ENCODE results near the gene OTOG. TPM values are rescaled to one million over a fixed set of nuclear protein-coding genes. Genes with fewer than 3 reads are reported as not detected.

Gene OTOG
- total RNA-seq, 1 donor from 2014 or later: not detected

DNA sequence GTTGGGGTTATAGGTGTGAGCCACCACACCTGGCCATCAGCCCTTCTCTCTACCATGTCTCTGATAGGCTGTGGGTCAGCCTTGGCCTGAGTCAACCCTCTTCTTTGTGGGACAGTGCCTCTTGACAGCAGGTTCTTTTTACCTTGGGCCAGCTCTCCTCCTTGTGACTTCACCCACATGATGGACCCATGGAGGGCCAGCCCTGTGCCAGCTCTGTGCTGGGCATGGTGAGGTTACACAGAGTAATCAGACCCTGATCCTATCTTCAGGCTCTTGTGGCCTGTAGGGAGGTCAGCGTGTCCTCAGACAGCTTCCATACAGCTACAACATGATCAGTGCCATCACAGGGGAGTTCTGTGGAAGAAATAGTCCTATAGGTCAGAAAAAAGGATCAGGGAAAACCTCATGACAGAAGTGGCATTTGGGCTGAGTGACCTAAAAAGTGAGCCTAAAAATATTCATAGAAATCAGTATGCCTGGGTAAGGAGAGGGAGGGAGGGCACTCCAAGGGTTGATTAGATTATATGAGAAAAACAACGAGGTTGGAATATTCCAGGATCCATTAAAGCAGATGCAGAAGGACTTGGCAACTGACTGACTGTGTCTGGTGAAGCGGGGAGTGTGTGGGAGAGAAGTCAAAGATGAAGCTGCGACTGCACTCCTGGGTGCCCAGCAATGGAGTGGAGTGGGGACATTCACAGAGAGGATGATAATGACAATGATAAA lies 17.1 kb downstream of the OTOG start:
- Mint-ChIP-seq H3K4me3 (no peak overlapping the region), H3K4me1 (no peaks in the 10 kb centered on the region), H3K27me3 (peaks cover 6% of the 10 kb centered on the region), H3K27ac (no peak overlapping the region), H3K36me3 (ENCODE audit: low read depth) (no peaks in the 10 kb centered on the region), H3K9me3 (no peaks in the 10 kb centered on the region)
- intact Hi-C loops (cut with micrococcal nuclease): no loop called here
- no peak for TF ChIP-seq CTCF (IDR thresholded peaks at IDR 0.05)
- ATAC-seq (ENCODE audit: low read depth) (no peak), DNase-seq (peak; percentile 3)
- POLR2A ChIA-PET: no interaction called here
- CTCF ChIA-PET: no interaction called here

DNA sequence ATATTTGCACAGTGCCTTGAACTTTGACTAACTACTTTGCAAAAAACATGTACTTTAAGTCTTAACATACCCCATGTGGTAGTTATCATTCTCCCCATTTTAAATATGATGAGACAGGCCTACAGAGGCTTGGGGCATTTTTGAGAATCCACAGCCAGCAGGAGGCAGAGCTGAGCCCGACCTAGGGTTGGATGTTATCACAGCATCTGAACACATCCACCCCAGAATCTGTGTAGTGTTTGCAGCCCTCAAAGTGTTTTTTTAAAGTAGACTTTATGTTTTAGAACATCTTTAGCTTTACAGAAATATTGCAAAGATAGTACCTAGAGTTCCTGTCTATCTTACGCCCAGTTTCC lies 17.6 kb downstream of the OTOG start:
- ATAC-seq (ENCODE audit: low read depth) (no peak), DNase-seq (no peak)
- no peaks in the 10 kb centered on the region for H3K4me1 Mint-ChIP-seq
- intact Hi-C loops (cut with micrococcal nuclease): no loop called here
- no peaks in the 10 kb centered on the region for H3K36me3 Mint-ChIP-seq (ENCODE audit: low read depth)
- H3K9me3 Mint-ChIP-seq: no peaks in the 10 kb centered on the region
- POLR2A ChIA-PET: no interaction called here
- no peak overlapping the region for H3K4me3 Mint-ChIP-seq
- no peak for TF ChIP-seq CTCF (IDR thresholded peaks at IDR 0.05)
- no peak overlapping the region for H3K27ac Mint-ChIP-seq
- H3K27me3 Mint-ChIP-seq: peaks cover 4% of the 10 kb centered on the region
- CTCF ChIA-PET: no interaction called here

GRCh38 chr11:17568944-17569343 lies 21.9 kb downstream of the OTOG start:
- ATAC-seq (ENCODE audit: low read depth): no peak
- DNase-seq: peak; percentile 2
- ChIA-PET POLR2A (no interaction called here), CTCF (no interaction called here)
- Mint-ChIP-seq H3K27me3 (peaks cover 6% of the 10 kb centered on the region), H3K4me1 (peaks cover 6% of the 10 kb centered on the region), H3K36me3 (ENCODE audit: low read depth) (no peaks in the 10 kb centered on the region), H3K4me3 (no peak overlapping the region), H3K27ac (no peak overlapping the region), H3K9me3 (no peaks in the 10 kb centered on the region)
- no peak for TF ChIP-seq CTCF (IDR thresholded peaks at IDR 0.05)
- intact Hi-C loops (cut with micrococcal nuclease): no loop called here

DNA sequence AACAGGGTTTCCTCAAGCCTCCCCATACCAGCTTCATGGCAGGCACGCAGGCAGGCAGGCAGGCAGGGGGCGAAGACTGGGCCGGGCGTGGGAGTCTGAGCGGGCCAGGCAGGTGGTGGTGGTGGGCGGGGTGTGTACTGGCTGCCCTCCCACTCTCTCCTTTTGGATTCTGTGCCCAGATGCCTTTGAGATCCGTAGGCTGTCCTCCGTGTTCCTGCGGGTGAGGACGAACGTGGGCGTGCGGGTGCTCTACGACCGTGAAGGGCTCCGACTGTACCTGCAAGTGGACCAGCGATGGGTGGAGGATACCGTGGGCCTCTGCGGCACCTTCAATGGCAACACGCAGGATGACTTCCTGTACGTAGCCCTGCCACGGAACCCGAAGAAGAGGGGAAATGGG lies 23.0 kb downstream of the OTOG start:
- no peak for ATAC-seq (ENCODE audit: low read depth)
- POLR2A ChIA-PET: no interaction called here

More for the DNA sequence above, 23.0 kb downstream of the OTOG start:
- Mint-ChIP-seq H3K9me3 (no peaks in the 10 kb centered on the region), H3K27ac (no peak overlapping the region), H3K4me1 (peaks cover 6% of the 10 kb centered on the region), H3K4me3 (no peak overlapping the region), H3K36me3 (ENCODE audit: low read depth) (no peaks in the 10 kb centered on the region), H3K27me3 (peaks cover 6% of the 10 kb centered on the region)
- no peak for DNase-seq
- no peak for TF ChIP-seq CTCF (IDR thresholded peaks at IDR 0.05)
- intact Hi-C loops (cut with micrococcal nuclease): no loop called here
- CTCF ChIA-PET: no interaction called here

Measured in activated B cell treated with CpG ODN at 0.5 μM for 24 hours (primary cell).